ENCODE data around the gene DPF3.

- TF ChIP-seq EZH2phosphoT487 (IDR thresholded peaks at IDR 0.05; ENCODE audit: insufficient read depth, low read depth) (no peak), EZH2 (IDR thresholded peaks at IDR 0.05; ENCODE audit: insufficient read depth, poor library complexity, severe bottlenecking) (no peak)
These were observed 138.1 kb downstream of the DPF3 start for GRCh38 chr14:72755766-72756165.

All from GM23248 (cell line).